Omental fat pad (tissue), 4 donors: ENCODE measurements around the gene NIPBL. TPM values are rescaled to one million over a fixed set of nuclear protein-coding genes. Genes with fewer than 3 reads are reported as not detected.
"Not testable (repeated sequence)": the region's sequence is repeated elsewhere in the genome, so short reads cannot be mapped to it uniquely, and the experiment has no call there.

Experiments used
- ATAC-seq: fragments of 150-250 bp; one replicate; pipeline ENCODE4 v1.9.1; 2016; ENCODE audit warnings: mild to moderate bottlenecking, moderate library complexity; ENCODE audit not compliant: low FRiP score
- DNase-seq: peaks from one replicate; pipeline ENCODE4 v3.0.0-alpha.2; 2019; ENCODE audit warnings: low spot score
- total RNA-seq, 4 donors: library from RNA; depleted of rRNA; stranded (reverse); fragments of >200 nt; gene quantifications; one replicate each; pipeline ENCODE4 v1.1.0, GENCODE V29; 2016
- TF ChIP-seq, protein P1 (sequence below), 3 donors: fragments of 450-650 bp; IDR thresholded peaks; one replicate each; pipeline ENCODE4 v1.5.1; 2016 to 2017; ENCODE audit warnings: antibody characterized with exemption in 3 of 3, mild to moderate bottlenecking in 3 of 3, moderate library complexity in 2 of 3

The NIPBL gene
- total RNA-seq, 4 donors from 2014 or later: 47.9 to 64.2 (median 54.3) TPM

DNA sequence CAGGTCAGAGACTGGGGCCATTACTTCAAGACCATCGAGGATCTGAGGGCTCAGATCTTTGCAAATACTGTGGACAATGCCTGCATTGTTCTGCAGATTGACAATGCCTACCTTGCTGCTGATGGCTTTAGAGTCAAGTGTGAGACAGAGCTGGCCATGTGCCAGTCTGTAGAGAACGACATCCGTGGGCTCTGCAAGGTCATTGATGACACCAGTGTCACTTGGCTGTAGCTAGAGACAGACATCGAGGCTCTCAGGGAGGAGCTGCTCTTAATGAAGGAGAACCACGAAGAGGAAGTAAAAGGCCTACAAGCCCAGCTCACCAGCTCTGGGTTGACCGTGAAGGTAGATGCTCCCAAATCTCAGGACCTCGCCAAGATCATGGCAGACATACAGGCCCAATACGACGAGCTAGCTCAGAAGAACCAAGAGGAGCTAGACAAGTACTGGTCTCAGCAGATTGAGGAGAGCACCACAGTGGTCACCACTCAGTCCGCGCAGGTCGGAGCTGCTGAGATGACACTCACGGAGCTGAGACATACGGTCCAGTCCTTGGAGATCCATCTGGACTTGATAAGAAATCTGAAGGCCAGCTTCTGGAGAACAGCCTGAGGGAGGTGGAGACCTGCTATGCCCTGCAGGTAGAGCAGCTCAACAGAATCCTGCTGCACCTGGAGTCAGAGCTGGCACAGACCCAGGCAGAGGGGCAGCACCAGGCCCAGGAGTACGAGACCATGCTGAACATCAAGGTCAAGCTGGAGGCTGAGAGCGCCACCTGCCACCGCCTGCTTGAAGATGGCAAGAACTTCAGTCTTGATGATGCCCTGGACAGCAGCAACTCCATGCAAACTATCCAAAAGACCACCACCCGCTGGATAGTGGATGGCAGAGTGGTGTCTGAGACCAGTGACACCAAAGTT, 9.3 kb downstream of the NIPBL start:
- ATAC-seq: no peak
- no peak for DNase-seq
- TF ChIP-seq, protein P1, sequence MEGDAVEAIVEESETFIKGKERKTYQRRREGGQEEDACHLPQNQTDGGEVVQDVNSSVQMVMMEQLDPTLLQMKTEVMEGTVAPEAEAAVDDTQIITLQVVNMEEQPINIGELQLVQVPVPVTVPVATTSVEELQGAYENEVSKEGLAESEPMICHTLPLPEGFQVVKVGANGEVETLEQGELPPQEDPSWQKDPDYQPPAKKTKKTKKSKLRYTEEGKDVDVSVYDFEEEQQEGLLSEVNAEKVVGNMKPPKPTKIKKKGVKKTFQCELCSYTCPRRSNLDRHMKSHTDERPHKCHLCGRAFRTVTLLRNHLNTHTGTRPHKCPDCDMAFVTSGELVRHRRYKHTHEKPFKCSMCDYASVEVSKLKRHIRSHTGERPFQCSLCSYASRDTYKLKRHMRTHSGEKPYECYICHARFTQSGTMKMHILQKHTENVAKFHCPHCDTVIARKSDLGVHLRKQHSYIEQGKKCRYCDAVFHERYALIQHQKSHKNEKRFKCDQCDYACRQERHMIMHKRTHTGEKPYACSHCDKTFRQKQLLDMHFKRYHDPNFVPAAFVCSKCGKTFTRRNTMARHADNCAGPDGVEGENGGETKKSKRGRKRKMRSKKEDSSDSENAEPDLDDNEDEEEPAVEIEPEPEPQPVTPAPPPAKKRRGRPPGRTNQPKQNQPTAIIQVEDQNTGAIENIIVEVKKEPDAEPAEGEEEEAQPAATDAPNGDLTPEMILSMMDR (IDR thresholded peaks at IDR 0.05): no peak

DNA sequence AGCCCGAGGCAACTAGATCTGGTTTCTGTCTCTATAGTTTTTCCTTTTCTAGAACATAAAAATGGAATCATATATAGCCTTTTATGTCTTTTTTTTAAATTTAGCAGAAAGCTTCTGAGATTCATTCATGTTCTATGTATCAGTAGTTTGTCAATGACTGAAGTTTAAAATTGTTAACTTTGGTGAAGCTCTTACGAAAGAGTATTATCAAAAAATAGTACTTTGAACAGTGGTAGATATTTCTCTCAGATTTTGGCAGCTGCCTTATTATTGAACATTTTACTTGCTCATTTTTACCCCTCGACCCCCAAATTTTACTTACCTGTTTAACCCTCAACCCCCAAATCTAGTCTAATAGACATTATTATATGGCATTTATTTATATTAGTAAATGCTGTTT, 10.2 kb downstream of the NIPBL start:
- no peak for DNase-seq
- TF ChIP-seq, protein P1 (IDR thresholded peaks at IDR 0.05): no peak
- ATAC-seq: no peak

DNA sequence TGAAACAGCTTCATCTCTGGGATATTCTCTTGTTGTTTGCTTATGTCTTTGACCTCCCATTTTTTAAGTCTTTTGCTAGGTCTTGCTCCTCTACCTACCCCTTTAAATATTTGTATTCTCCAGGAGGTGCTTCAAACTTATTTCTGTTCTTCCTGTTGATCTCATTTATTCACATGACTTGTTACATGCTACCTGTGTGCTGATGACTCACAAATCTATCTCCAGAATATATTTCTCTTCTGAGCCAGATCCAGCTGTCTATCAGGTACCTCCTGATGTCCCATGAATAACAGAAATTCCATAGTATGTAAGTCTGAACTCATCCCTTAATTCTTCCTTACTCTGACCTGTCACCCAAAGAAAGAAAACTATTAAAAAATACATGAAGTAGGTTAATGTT, 11.0 kb downstream of the NIPBL start:
- ATAC-seq: no peak
- DNase-seq: no peak
- TF ChIP-seq, protein P1 (IDR thresholded peaks at IDR 0.05): no peak

DNA sequence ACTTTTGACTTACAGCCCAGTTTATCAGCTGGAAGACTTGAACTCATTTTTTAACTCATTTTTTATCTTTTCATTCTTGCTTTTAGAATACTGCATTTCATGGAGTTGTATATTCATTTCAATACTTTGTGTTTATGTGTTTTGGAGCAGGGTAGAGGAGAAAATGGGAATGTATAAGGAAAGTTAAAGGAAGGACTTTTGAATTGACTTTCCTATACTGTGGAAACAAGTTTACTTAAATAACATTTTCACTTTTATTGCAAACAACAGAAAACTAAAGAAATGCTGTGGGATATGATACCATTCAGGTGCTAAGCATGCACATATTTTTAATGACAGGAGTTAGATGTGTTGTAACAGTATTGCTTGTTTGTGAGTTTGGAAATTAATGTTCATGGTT, 11.7 kb downstream of the NIPBL start:
- TF ChIP-seq, protein P1 (IDR thresholded peaks at IDR 0.05): no peak
- no peak for ATAC-seq
- no peak for DNase-seq

DNA sequence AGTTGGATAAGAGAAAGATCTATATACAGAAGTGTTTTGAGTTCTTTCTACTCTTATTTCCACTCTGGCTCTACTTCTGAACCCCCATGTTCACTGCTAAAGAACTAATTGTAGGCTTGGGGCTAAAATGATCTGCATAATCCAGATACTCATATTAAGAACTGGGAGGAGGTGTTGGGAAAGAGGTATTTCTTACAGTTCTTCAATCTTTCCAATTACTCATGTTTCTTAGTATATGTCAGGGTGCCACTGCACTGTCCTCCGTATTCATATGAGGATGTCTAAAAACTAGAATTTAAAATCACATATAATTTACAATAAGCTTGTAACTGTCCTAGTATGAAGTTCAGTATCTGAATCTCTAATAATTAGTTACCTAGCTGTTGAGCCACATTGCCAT, 12.7 kb downstream of the NIPBL start:
- DNase-seq (no peak), ATAC-seq (no peak)
- TF ChIP-seq, protein P1 (IDR thresholded peaks at IDR 0.05): no peak

DNA sequence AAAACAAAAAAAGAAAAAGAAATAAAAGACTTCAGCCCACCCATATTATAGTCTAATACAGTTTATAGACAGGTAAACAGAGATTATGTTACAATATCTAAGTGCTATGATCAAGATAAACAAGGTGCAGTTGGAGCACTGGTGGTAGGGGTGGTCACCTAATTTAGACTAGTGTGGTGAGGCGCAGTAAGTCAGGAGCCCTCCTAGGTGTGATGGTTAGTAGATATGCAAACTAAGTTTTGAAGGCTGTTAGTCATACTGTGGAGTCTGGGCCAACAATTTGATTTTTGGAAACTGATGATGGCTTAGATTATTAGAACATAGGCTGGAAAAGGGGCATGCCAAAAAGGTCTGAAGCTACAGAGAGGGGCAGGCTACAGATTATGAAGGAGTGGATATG, 14.7 kb downstream of the NIPBL start:
- DNase-seq: no peak
- no peak for ATAC-seq
- TF ChIP-seq, protein P1 (IDR thresholded peaks at IDR 0.05): no peak

DNA sequence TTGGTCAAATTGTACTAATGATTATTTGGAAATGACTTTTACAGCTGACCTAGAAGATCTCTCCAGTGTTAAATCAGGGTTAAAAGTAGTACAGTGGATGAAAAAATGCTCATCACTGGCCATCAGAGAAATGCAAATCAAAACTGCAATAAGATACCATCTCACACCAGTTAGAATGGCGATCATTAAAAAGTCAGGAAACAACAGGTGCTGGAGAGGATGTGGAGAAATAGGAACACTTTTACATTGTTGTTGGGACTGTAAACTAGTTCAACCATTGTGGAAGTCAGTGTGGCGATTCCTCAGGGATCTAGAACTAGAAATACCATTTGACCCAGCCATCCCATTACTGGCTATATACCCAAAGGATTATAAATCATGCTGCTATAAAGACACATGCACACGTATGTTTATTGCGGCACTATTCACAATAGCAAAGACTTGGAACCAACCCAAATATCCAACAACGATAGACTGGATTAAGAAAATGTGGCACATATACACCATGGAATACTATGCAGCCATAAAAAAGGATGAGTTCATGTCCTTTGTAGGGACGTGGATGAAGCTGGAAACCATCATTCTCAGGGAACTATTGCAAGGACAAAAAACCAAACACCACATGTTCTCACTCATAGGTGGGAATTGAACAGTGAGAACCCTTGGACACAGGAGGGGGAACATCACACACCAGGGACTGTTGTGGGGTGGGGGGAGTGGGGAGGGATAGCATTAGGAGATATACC, 15.7 kb downstream of the NIPBL start:
- ATAC-seq, DNase-seq: not testable (repeated sequence)
